ENCODE results near the gene TLDC2.
A peak's percentile ranks its signal among the peaks of the same experiment; 100 is the strongest.

TLDC2 gene

GRCh38 chr20:36908603-36909002 is 32.7 kb downstream of the TLDC2 start:
- H3K4me3 ChIP-seq (replicated peaks; ENCODE audit: low read depth, low read length): no peak overlapping the region
- DNase-seq (ENCODE audit: extremely low read depth, low read depth): no peak
- TF ChIP-seq CTCF (IDR thresholded peaks at IDR 0.05; ENCODE audit: low read depth, low read length, missing control alignments): no peak

- no peak for DNase-seq (ENCODE audit: extremely low read depth, low read depth)
- H3K4me3 ChIP-seq (replicated peaks; ENCODE audit: low read depth, low read length): no peak overlapping the region
- TF ChIP-seq CTCF (IDR thresholded peaks at IDR 0.05; ENCODE audit: low read depth, low read length, missing control alignments): no peak
These were observed 40.3 kb downstream of the TLDC2 start for GRCh38 chr20:36916199-36916598.

- no peak overlapping the region for H3K4me3 ChIP-seq (replicated peaks; ENCODE audit: low read depth, low read length)
- no peak for TF ChIP-seq CTCF (IDR thresholded peaks at IDR 0.05; ENCODE audit: low read depth, low read length, missing control alignments)
- DNase-seq (ENCODE audit: extremely low read depth, low read depth): no peak
These were observed 41.3 kb downstream of the TLDC2 start for GRCh38 chr20:36917240-36917639.

GRCh38 chr20:36917943-36918342 is 42.0 kb downstream of the TLDC2 start:
- H3K4me3 ChIP-seq (replicated peaks; ENCODE audit: low read depth, low read length): no peak overlapping the region
- TF ChIP-seq CTCF (IDR thresholded peaks at IDR 0.05; ENCODE audit: low read depth, low read length, missing control alignments): no peak
- DNase-seq (ENCODE audit: extremely low read depth, low read depth): no peak

GRCh38 chr20:36919715-36920333 is 43.9 kb downstream of the TLDC2 start:
- no peak overlapping the region for H3K4me3 ChIP-seq (replicated peaks; ENCODE audit: low read depth, low read length)
- TF ChIP-seq CTCF (IDR thresholded peaks at IDR 0.05; ENCODE audit: low read depth, low read length, missing control alignments): peak; percentile 79
- DNase-seq (ENCODE audit: extremely low read depth, low read depth): peak; percentile 48

- TF ChIP-seq CTCF (IDR thresholded peaks at IDR 0.05; ENCODE audit: low read depth, low read length, missing control alignments): no peak
- no peak overlapping the region for H3K4me3 ChIP-seq (replicated peaks; ENCODE audit: low read depth, low read length)
- DNase-seq (ENCODE audit: extremely low read depth, low read depth): no peak
These were observed 44.4 kb downstream of the TLDC2 start for GRCh38 chr20:36920334-36920730.

Measured in HFF-Myc (cell line).